Measurements from ENCODE around the gene ARGLU1. TPM values are rescaled to one million over a fixed set of nuclear protein-coding genes. Genes with fewer than 3 reads are reported as not detected.

ARGLU1 gene
- total and polyA plus RNA-seq, 2 experiments from 2014 or later, result 121 to 126 TPM

- H3K9me2 ChIP-seq (replicated peaks; ENCODE audit: insufficient read depth), result no peaks in the 10 kb centered on the region
- H3K27ac ChIP-seq, result no peak overlapping the region
- WGBS (ENCODE audit: low lambda C conversion rate, missing lambda C conversion rate), result 94% methylated on average over 4 of the region's 4 CpGs
- H3K27me3 ChIP-seq, result no peaks in the 10 kb centered on the region
- no peak for DNase-seq (ENCODE audit: low spot score)
- no peaks in the 10 kb centered on the region for H3K9me3 ChIP-seq (ENCODE audit: low read depth)
- H3K36me3 ChIP-seq (replicated peaks; ENCODE audit: insufficient read depth, low read depth), result no peaks in the 10 kb centered on the region
- no peak overlapping the region for H3K4me2 ChIP-seq
- H4K20me1 ChIP-seq (ENCODE audit: insufficient read depth, poor library complexity, severe bottlenecking), result peaks cover 72% of the 10 kb centered on the region
- H3K4me1 ChIP-seq (ENCODE audit: insufficient read depth), result no peaks in the 10 kb centered on the region
- H3K79me2 ChIP-seq, result peaks cover 100% of the 10 kb centered on the region
- H3K4me3 ChIP-seq, result no peak overlapping the region
- H2AFZ ChIP-seq, result no peak overlapping the region
- no peak for TF ChIP-seq CTCF (IDR thresholded peaks at IDR 0.05; ENCODE audit: poor library complexity)
- TF ChIP-seq EZH2 (IDR thresholded peaks at IDR 0.05; ENCODE audit: borderline replicate concordance), result no peak
- TF ChIP-seq EZH2phosphoT487 (IDR thresholded peaks at IDR 0.05; ENCODE audit: low read depth, severe bottlenecking, unreplicated experiment), result no peak
Measured at GRCh38 chr13:106550570-106551135, 17.3 kb downstream of the ARGLU1 start.

- no peaks in the 10 kb centered on the region for H3K27me3 ChIP-seq
- no peak overlapping the region for H3K27ac ChIP-seq
- no peaks in the 10 kb centered on the region for H3K36me3 ChIP-seq (replicated peaks; ENCODE audit: insufficient read depth, low read depth)
- TF ChIP-seq CTCF (IDR thresholded peaks at IDR 0.05; ENCODE audit: poor library complexity), result no peak
- no peak for TF ChIP-seq EZH2 (IDR thresholded peaks at IDR 0.05; ENCODE audit: borderline replicate concordance)
- TF ChIP-seq EZH2phosphoT487 (IDR thresholded peaks at IDR 0.05; ENCODE audit: low read depth, severe bottlenecking, unreplicated experiment), result no peak
- H2AFZ ChIP-seq, result no peak overlapping the region
- WGBS (ENCODE audit: low lambda C conversion rate, missing lambda C conversion rate), result 92% methylated on average over 3 of the region's 3 CpGs
- no peaks in the 10 kb centered on the region for H3K9me3 ChIP-seq (ENCODE audit: low read depth)
- no peak overlapping the region for H3K4me2 ChIP-seq
- no peaks in the 10 kb centered on the region for H3K4me1 ChIP-seq (ENCODE audit: insufficient read depth)
- peaks cover 90% of the 10 kb centered on the region for H3K79me2 ChIP-seq
- H4K20me1 ChIP-seq (ENCODE audit: insufficient read depth, poor library complexity, severe bottlenecking), result peaks cover 71% of the 10 kb centered on the region
- no peak for DNase-seq (ENCODE audit: low spot score)
- H3K9me2 ChIP-seq (replicated peaks; ENCODE audit: insufficient read depth), result no peaks in the 10 kb centered on the region
- no peak overlapping the region for H3K4me3 ChIP-seq
Measured at GRCh38 chr13:106548064-106548696, 19.8 kb downstream of the ARGLU1 start.

GRCh38 chr13:106541826-106542225 lies 26.1 kb downstream of the ARGLU1 start:
- Histone ChIP-seq H3K4me3 (no peak overlapping the region), H4K20me1 (ENCODE audit: insufficient read depth, poor library complexity, severe bottlenecking) (peaks cover 22% of the 10 kb centered on the region), H3K36me3 (replicated peaks; ENCODE audit: insufficient read depth, low read depth) (no peaks in the 10 kb centered on the region), H3K9me2 (replicated peaks; ENCODE audit: insufficient read depth) (no peaks in the 10 kb centered on the region), H3K27ac (no peak overlapping the region), H3K79me2 (peaks cover 37% of the 10 kb centered on the region), H3K9me3 (ENCODE audit: low read depth) (no peaks in the 10 kb centered on the region), H3K27me3 (no peaks in the 10 kb centered on the region), H3K4me2 (no peak overlapping the region), H2AFZ (no peak overlapping the region), H3K4me1 (ENCODE audit: insufficient read depth) (no peaks in the 10 kb centered on the region)
- TF ChIP-seq EZH2 (IDR thresholded peaks at IDR 0.05; ENCODE audit: borderline replicate concordance) (no peak), EZH2phosphoT487 (IDR thresholded peaks at IDR 0.05; ENCODE audit: low read depth, severe bottlenecking, unreplicated experiment) (no peak), CTCF (IDR thresholded peaks at IDR 0.05; ENCODE audit: poor library complexity) (no peak)
- 100% methylated on average over 1 of the region's 1 CpG for WGBS (ENCODE audit: low lambda C conversion rate, missing lambda C conversion rate)
- DNase-seq (ENCODE audit: low spot score), result no peak

Data from hepatocyte (in vitro differentiated cells).